Mucosa of descending colon (tissue), 3 donors: ENCODE measurements around the gene RNF166. TPM values are rescaled to one million over a fixed set of nuclear protein-coding genes. Genes with fewer than 3 reads are reported as not detected.

Experiments
- ATAC-seq: fragments of 200-7000 bp; cut with Tn5 transposase; one replicate; pipeline ENCODE4 v1.9.1; 2020; ENCODE audit warnings: mild to moderate bottlenecking, moderate library complexity
- DNase-seq, 3 donors: peaks; one replicate each; pipeline ENCODE4 v3.0.0-alpha.2; 2020
- H3K36me3 ChIP-seq: fragments of 200-600 bp; one replicate; pipeline ENCODE4 v1.8.0; 2021; ENCODE audit warnings: low read depth, mild to moderate bottlenecking
- H3K4me1 ChIP-seq: fragments of 200-600 bp; one replicate; pipeline ENCODE4 v1.8.0; 2021; ENCODE audit warnings: low read depth, mild to moderate bottlenecking
- H3K4me3 ChIP-seq: fragments of 200-600 bp; one replicate; pipeline ENCODE4 v1.8.0; 2021; ENCODE audit warnings: mild to moderate bottlenecking
- H3K9me3 ChIP-seq: fragments of 200-600 bp; one replicate; pipeline ENCODE4 v1.8.0; 2021; ENCODE audit warnings: mild to moderate bottlenecking
- CTCF ChIP-seq: fragments of 200-600 bp; IDR thresholded peaks from one replicate; pipeline ENCODE4 v1.8.0; 2022; ENCODE audit warnings: antibody characterized with exemption, mild to moderate bottlenecking
- intact Hi-C, 2 donors: fragments of 100-400 bp; cut with DNase I in 1 of 2; cut with micrococcal nuclease in 1 of 2; formaldehyde crosslinking; loops; one replicate each; pipeline versions ENCODE4 v1.11.0 to v1.11.1; 2022; cut with DNase I, micrococcal nuclease
- total RNA-seq, 3 donors: library from RNA; stranded (reverse); fragmentation: NEBNext Ultra II Directional in 2 of 3; extraction: Animal tissue kit (Norgen Biotek cat#: 25700) in 2 of 3; gene quantifications; one replicate each; pipeline versions ENCODE4 v1.2.1 to v1.2.4, GENCODE V29; 2021 to 2023
- donor health status: DM: no; HTN: no; CAD: no; lungs with moderate emphysema.
- donor health status: DM: no; HTN: no; CAD: no.
- donor health status: DM: no; HTN: yes; CAD: no.

RNF166 gene
- total RNA-seq, 3 donors from 2014 or later = 9.5 to 22.8 (median 15.1) TPM

- intact Hi-C loops = no loop called here
- H3K4me1 ChIP-seq = no peaks in the 10 kb centered on the region
- no peaks in the 10 kb centered on the region for H3K36me3 ChIP-seq
- ATAC-seq (peak; percentile 52), DNase-seq (no peak)
- TF ChIP-seq CTCF = no peak
- no peaks in the 10 kb centered on the region for H3K9me3 ChIP-seq
- H3K4me3 ChIP-seq = no peak overlapping the region
These were observed 7.6 kb upstream of the RNF166 start for GRCh38 chr16:88713568-88714419.

GRCh38 chr16:88713054-88713453, 6.8 kb upstream of the RNF166 start:
- Histone ChIP-seq H3K4me1 (no peaks in the 10 kb centered on the region), H3K4me3 (no peak overlapping the region), H3K36me3 (no peaks in the 10 kb centered on the region), H3K9me3 (no peaks in the 10 kb centered on the region)
- DNase-seq (no peak), ATAC-seq (no peak)
- intact Hi-C loops = no loop called here
- TF ChIP-seq CTCF = no peak

- no peak for ATAC-seq
- H3K36me3 ChIP-seq = no peaks in the 10 kb centered on the region
- no peak for DNase-seq
- no peak overlapping the region for H3K4me3 ChIP-seq
- H3K9me3 ChIP-seq = no peaks in the 10 kb centered on the region
- intact Hi-C loops = no loop called here
- no peak for TF ChIP-seq CTCF
- peaks cover 3% of the 10 kb centered on the region for H3K4me1 ChIP-seq
These were observed 6.3 kb upstream of the RNF166 start for GRCh38 chr16:88712362-88712979.

GRCh38 chr16:88711750-88712340, 5.6 kb upstream of the RNF166 start:
- ATAC-seq (no peak), DNase-seq (no peak)
- Histone ChIP-seq H3K9me3 (no peaks in the 10 kb centered on the region), H3K36me3 (no peaks in the 10 kb centered on the region), H3K4me3 (no peak overlapping the region), H3K4me1 (peaks cover 9% of the 10 kb centered on the region)
- intact Hi-C loops = no loop called here
- no peak for TF ChIP-seq CTCF

GRCh38 chr16:88710556-88710955, 4.3 kb upstream of the RNF166 start:
- intact Hi-C loops = no loop called here
- DNase-seq = no peak
- Histone ChIP-seq H3K4me3 (no peak overlapping the region), H3K36me3 (no peaks in the 10 kb centered on the region), H3K9me3 (no peaks in the 10 kb centered on the region), H3K4me1 (peaks cover 14% of the 10 kb centered on the region)
- no peak for TF ChIP-seq CTCF
- ATAC-seq = no peak
